ENCODE measurements around the gene ZBTB16. TPM values are rescaled to one million over a fixed set of nuclear protein-coding genes. Genes with fewer than 3 reads are reported as not detected.
A peak's percentile ranks its signal among the peaks of the same experiment; 100 is the strongest.

Gene ZBTB16
- total RNA-seq, 5 donors from 2014 or later (not counting 1 experiment from before 2014, with no cell fraction given) = 8.3 to 20.5 (median 12.4) TPM

- H3K4me1 ChIP-seq (ENCODE audit: control insufficient read depth in 1 of 2, extremely low read depth in 1 of 2, insufficient read depth in 2 of 2, low read length in 2 of 2) = peaks cover 2 to 9% of the 10 kb centered on the region in 2 experiments
- ATAC-seq (replicated peaks in 1 of 4) = no peak
- Mint-ChIP-seq H3K9me3 (no peaks in the 10 kb centered on the region), H3K27ac (no peak overlapping the region), H3K36me3 (no peaks in the 10 kb centered on the region), H3K27me3 (peaks cover 7 to 8% of the 10 kb centered on the region in 2 donors), H3K4me1 (peaks cover 4 to 7% (median 5%) of the 10 kb centered on the region in 3 donors), H3K4me3 (peak overlapping the region in 1 of 3 donors; percentile 35)
- no peaks in the 10 kb centered on the region for H3K36me3 ChIP-seq (ENCODE audit: control insufficient read depth in 2 of 2, extremely low read depth in 1 of 2, insufficient read depth in 1 of 2, low read length in 1 of 2)
- H3K27ac ChIP-seq (ENCODE audit: low read length) = no peak overlapping the region
- no CpG with 5 or more reads among the region's 3 CpGs for WGBS (ENCODE audit: insufficient coverage)
- ChIA-PET POLR2A (no interaction called here), CTCF (interaction anchor here (0.9 to 4.3 kb wide), 8 partner anchors 49 to 230 kb away, joined by 3 to 40 read pairs (median 4); no protein-coding TSS in a partner anchor)
- no peak for DNase-seq
- no peaks in the 10 kb centered on the region for H3K9me3 ChIP-seq
- peaks cover 0 to 17% of the 10 kb centered on the region in 2 experiments for H3K27me3 ChIP-seq (replicated peaks in 1 of 2; ENCODE audit: control insufficient read depth in 2 of 2, extremely low read depth in 1 of 2, insufficient read depth in 2 of 2, low read length in 1 of 2)
- no peak overlapping the region for H3K4me3 ChIP-seq (ENCODE audit: control insufficient read depth in 1 of 2, extremely low read depth in 1 of 2, low read length in 1 of 2)
Measured at GRCh38 chr11:114036958-114037357, 22.6 kb upstream of the ZBTB16 start.

- Histone ChIP-seq H3K27me3 (replicated peaks in 1 of 2; ENCODE audit: control insufficient read depth in 2 of 2, extremely low read depth in 1 of 2, insufficient read depth in 2 of 2, low read length in 1 of 2) (peaks cover 0 to 17% of the 10 kb centered on the region in 2 experiments), H3K4me1 (ENCODE audit: control insufficient read depth in 1 of 2, extremely low read depth in 1 of 2, insufficient read depth in 2 of 2, low read length in 2 of 2) (peaks cover 2 to 17% of the 10 kb centered on the region in 2 experiments), H3K9me3 (no peaks in the 10 kb centered on the region), H3K4me3 (ENCODE audit: control insufficient read depth in 1 of 2, extremely low read depth in 1 of 2, low read length in 1 of 2) (no peak overlapping the region), H3K36me3 (ENCODE audit: control insufficient read depth in 2 of 2, extremely low read depth in 1 of 2, insufficient read depth in 1 of 2, low read length in 1 of 2) (no peaks in the 10 kb centered on the region), H3K27ac (ENCODE audit: low read length) (no peak overlapping the region)
- Mint-ChIP-seq H3K4me1 (peaks cover 14 to 18% (median 18%) of the 10 kb centered on the region in 3 donors), H3K36me3 (no peaks in the 10 kb centered on the region), H3K27me3 (peaks cover 2% of the 10 kb centered on the region in 2 donors), H3K9me3 (no peaks in the 10 kb centered on the region), H3K27ac (no peak overlapping the region), H3K4me3 (no peak overlapping the region)
- WGBS (ENCODE audit: insufficient coverage) = no CpG with 5 or more reads among the region's 3 CpGs
- DNase-seq (no peak), ATAC-seq (replicated peaks in 1 of 4) (no peak)
- ChIA-PET POLR2A (interaction anchor here in 1 of 2 donors (0.6 kb wide), 1 partner anchor 224 kb away, joined by 4 read pairs; no protein-coding TSS in a partner anchor), CTCF (interaction anchor here (0.5 to 1.2 kb wide), 3 partner anchors 28 to 224 kb away, joined by 3 to 4 read pairs (median 3); no protein-coding TSS in a partner anchor)
Measured at GRCh38 chr11:114039551-114039950, 20.0 kb upstream of the ZBTB16 start.

GRCh38 chr11:114040706-114041211 is 18.8 kb upstream of the ZBTB16 start:
- Mint-ChIP-seq H3K9me3 (no peaks in the 10 kb centered on the region), H3K4me3 (no peak overlapping the region), H3K27ac (no peak overlapping the region), H3K27me3 (no peaks in the 10 kb centered on the region), H3K36me3 (no peaks in the 10 kb centered on the region), H3K4me1 (peaks cover 18 to 25% (median 23%) of the 10 kb centered on the region in 3 donors)
- no peak for ATAC-seq (replicated peaks in 1 of 4)
- H3K4me1 ChIP-seq (ENCODE audit: control insufficient read depth in 1 of 2, extremely low read depth in 1 of 2, insufficient read depth in 2 of 2, low read length in 2 of 2) = peaks cover 2 to 18% of the 10 kb centered on the region in 2 experiments
- no CpG with 5 or more reads among the region's 7 CpGs for WGBS (ENCODE audit: insufficient coverage)
- no peak overlapping the region for H3K27ac ChIP-seq (ENCODE audit: low read length)
- POLR2A ChIA-PET = no interaction called here
- no peaks in the 10 kb centered on the region for H3K9me3 ChIP-seq
- CTCF ChIA-PET = interaction anchor here (0.7 to 0.8 kb wide), 3 partner anchors 134 to 218 kb away, joined by 3 to 5 read pairs (median 3); no protein-coding TSS in a partner anchor
- H3K27me3 ChIP-seq (replicated peaks in 1 of 2; ENCODE audit: control insufficient read depth in 2 of 2, extremely low read depth in 1 of 2, insufficient read depth in 2 of 2, low read length in 1 of 2) = peaks cover 0 to 8% of the 10 kb centered on the region in 2 experiments
- no peak overlapping the region for H3K4me3 ChIP-seq (ENCODE audit: control insufficient read depth in 1 of 2, extremely low read depth in 1 of 2, low read length in 1 of 2)
- no peaks in the 10 kb centered on the region for H3K36me3 ChIP-seq (ENCODE audit: control insufficient read depth in 2 of 2, extremely low read depth in 1 of 2, insufficient read depth in 1 of 2, low read length in 1 of 2)
- DNase-seq = no peak

GRCh38 chr11:114042234-114042633 is 17.3 kb upstream of the ZBTB16 start:
- Mint-ChIP-seq H3K27me3 (peaks cover 0 to 4% of the 10 kb centered on the region in 2 donors), H3K4me1 (peaks cover 14 to 20% (median 16%) of the 10 kb centered on the region in 3 donors), H3K27ac (no peak overlapping the region), H3K9me3 (no peaks in the 10 kb centered on the region), H3K36me3 (no peaks in the 10 kb centered on the region), H3K4me3 (no peak overlapping the region)
- ATAC-seq (replicated peaks in 1 of 4) (no peak), DNase-seq (no peak)
- peaks cover 0 to 2% of the 10 kb centered on the region in 2 experiments for H3K27me3 ChIP-seq (replicated peaks in 1 of 2; ENCODE audit: control insufficient read depth in 2 of 2, extremely low read depth in 1 of 2, insufficient read depth in 2 of 2, low read length in 1 of 2)
- 93% methylated on average over 3 of the region's 5 CpGs for WGBS (ENCODE audit: insufficient coverage)
- no peak overlapping the region for H3K27ac ChIP-seq (ENCODE audit: low read length)
- peaks cover 0 to 10% of the 10 kb centered on the region in 2 experiments for H3K4me1 ChIP-seq (ENCODE audit: control insufficient read depth in 1 of 2, extremely low read depth in 1 of 2, insufficient read depth in 2 of 2, low read length in 2 of 2)
- CTCF ChIA-PET = interaction anchor here in 1 of 2 donors (0.5 kb wide), 1 partner anchor 132 kb away, joined by 3 read pairs; no protein-coding TSS in a partner anchor
- H3K9me3 ChIP-seq = no peaks in the 10 kb centered on the region
- H3K36me3 ChIP-seq (ENCODE audit: control insufficient read depth in 2 of 2, extremely low read depth in 1 of 2, insufficient read depth in 1 of 2, low read length in 1 of 2) = no peaks in the 10 kb centered on the region
- POLR2A ChIA-PET = no interaction called here
- H3K4me3 ChIP-seq (ENCODE audit: control insufficient read depth in 1 of 2, extremely low read depth in 1 of 2, low read length in 1 of 2) = no peak overlapping the region

GRCh38 chr11:114044042-114044871 is 15.3 kb upstream of the ZBTB16 start:
- peak in 1 of 35 experiments; percentile 12 for DNase-seq
- peaks cover 0 to 10% of the 10 kb centered on the region in 2 experiments for H3K27me3 ChIP-seq (replicated peaks in 1 of 2; ENCODE audit: control insufficient read depth in 2 of 2, extremely low read depth in 1 of 2, insufficient read depth in 2 of 2, low read length in 1 of 2)

GRCh38 chr11:114047327-114047726 is 12.2 kb upstream of the ZBTB16 start:
- peaks cover 14 to 18% (median 16%) of the 10 kb centered on the region in 3 donors for H3K4me1 Mint-ChIP-seq
- H3K36me3 ChIP-seq (ENCODE audit: control insufficient read depth in 2 of 2, extremely low read depth in 1 of 2, insufficient read depth in 1 of 2, low read length in 1 of 2) = no peaks in the 10 kb centered on the region
- peaks cover 3 to 6% of the 10 kb centered on the region in 2 donors for H3K27me3 Mint-ChIP-seq
- H3K27ac ChIP-seq (ENCODE audit: low read length) = no peak overlapping the region
- no peaks in the 10 kb centered on the region for H3K9me3 ChIP-seq
- DNase-seq (no peak), ATAC-seq (replicated peaks in 1 of 4) (no peak)
- H3K36me3 Mint-ChIP-seq = no peaks in the 10 kb centered on the region
- POLR2A ChIA-PET = interaction anchor here in 1 of 2 donors (0.7 kb wide), 1 partner anchor 136 kb away, joined by 3 read pairs; no protein-coding TSS in a partner anchor
- peaks cover 0 to 12% of the 10 kb centered on the region in 2 experiments for H3K27me3 ChIP-seq (replicated peaks in 1 of 2; ENCODE audit: control insufficient read depth in 2 of 2, extremely low read depth in 1 of 2, insufficient read depth in 2 of 2, low read length in 1 of 2)
- H3K4me3 Mint-ChIP-seq = no peak overlapping the region
- H3K4me3 ChIP-seq (ENCODE audit: control insufficient read depth in 1 of 2, extremely low read depth in 1 of 2, low read length in 1 of 2) = no peak overlapping the region
- CTCF ChIA-PET = interaction anchor here in 1 of 2 donors (0.5 to 1.7 kb wide), 3 partner anchors 9 to 214 kb away, joined by 3 to 8 read pairs (median 4); no protein-coding TSS in a partner anchor
- H3K27ac Mint-ChIP-seq = no peak overlapping the region
- H3K4me1 ChIP-seq (ENCODE audit: control insufficient read depth in 1 of 2, extremely low read depth in 1 of 2, insufficient read depth in 2 of 2, low read length in 2 of 2) = peaks cover 0 to 10% of the 10 kb centered on the region in 2 experiments
- no peaks in the 10 kb centered on the region for H3K9me3 Mint-ChIP-seq
- no CpG with 5 or more reads among the region's 4 CpGs for WGBS (ENCODE audit: insufficient coverage)

More at GRCh38 chr11:114044042-114044871, 15.3 kb upstream of the ZBTB16 start:
- CTCF ChIA-PET = interaction anchor here (0.6 to 1.8 kb wide), 3 partner anchors 27 to 217 kb away, joined by 3 to 8 read pairs (median 7); no protein-coding TSS in a partner anchor
- no peak overlapping the region for H3K4me3 Mint-ChIP-seq
- H3K36me3 ChIP-seq (ENCODE audit: control insufficient read depth in 2 of 2, extremely low read depth in 1 of 2, insufficient read depth in 1 of 2, low read length in 1 of 2) = no peaks in the 10 kb centered on the region
- 74% methylated on average over 3 of the region's 10 CpGs for WGBS (ENCODE audit: insufficient coverage)
- H3K27ac ChIP-seq (ENCODE audit: low read length) = no peak overlapping the region
- POLR2A ChIA-PET = no interaction called here
- no peaks in the 10 kb centered on the region for H3K36me3 Mint-ChIP-seq
- H3K4me3 ChIP-seq (ENCODE audit: control insufficient read depth in 1 of 2, extremely low read depth in 1 of 2, low read length in 1 of 2) = no peak overlapping the region
- peak in 2 of 4 experiments; percentile 24 to 61 for ATAC-seq (replicated peaks in 1 of 4)
- H3K27ac Mint-ChIP-seq = peak overlapping the region in 1 of 2 donors; percentile 21
- no peaks in the 10 kb centered on the region for H3K9me3 Mint-ChIP-seq
- peaks cover 14 to 20% (median 16%) of the 10 kb centered on the region in 3 donors for H3K4me1 Mint-ChIP-seq
- H3K4me1 ChIP-seq (ENCODE audit: control insufficient read depth in 1 of 2, extremely low read depth in 1 of 2, insufficient read depth in 2 of 2, low read length in 2 of 2) = peaks cover 0 to 10% of the 10 kb centered on the region in 2 experiments
- peaks cover 0 to 4% of the 10 kb centered on the region in 2 donors for H3K27me3 Mint-ChIP-seq
- H3K9me3 ChIP-seq = no peaks in the 10 kb centered on the region
